Astrocyte (in vitro differentiated cells and primary cell): ENCODE data around the gene GIMAP8. TPM values are rescaled to one million over a fixed set of nuclear protein-coding genes. Genes with fewer than 3 reads are reported as not detected.

Experiments used
- DNase-seq: peaks from one replicate; pipeline ENCODE4 v3.0.0-alpha.2; 2010; ENCODE audit warnings: low read depth
- FAIRE-seq: peaks from 2 replicates; lab custom pipeline; 2011; peaks lifted over from hg19 to GRCh38; lab: Jason Lieb, UNC
- H2AFZ ChIP-seq: 2 replicates; pipeline ENCODE4 v1.6.0; 2012; ENCODE audit warnings: low read depth, low read length, inconsistent platforms
- H3K27ac ChIP-seq: 2 replicates; pipeline ENCODE4 v1.5.1; 2011; ENCODE audit warnings: low read depth, low read length, inconsistent platforms
- H3K27me3 ChIP-seq: 2 replicates; pipeline ENCODE4 v1.6.0; 2011; ENCODE audit warnings: low read length, inconsistent platforms; ENCODE audit not compliant: insufficient read depth
- H3K36me3 ChIP-seq: 2 replicates; pipeline ENCODE4 v1.5.1; 2011; ENCODE audit warnings: low read length, inconsistent platforms; ENCODE audit not compliant: insufficient read depth
- H3K4me1 ChIP-seq: 2 replicates; pipeline ENCODE4 v1.5.1; 2011; ENCODE audit warnings: low read length, inconsistent platforms; ENCODE audit not compliant: insufficient read depth
- H3K4me2 ChIP-seq: 2 replicates; pipeline ENCODE4 v1.6.0; 2012; ENCODE audit warnings: low read length, inconsistent platforms
- H3K4me3 ChIP-seq: 2 replicates; pipeline ENCODE4 v1.5.1; 2011; ENCODE audit warnings: low read depth, mild to moderate bottlenecking, low read length, inconsistent platforms; ENCODE audit not compliant: insufficient read depth
- H3K79me2 ChIP-seq: 2 replicates; pipeline ENCODE4 v1.6.0; 2012; ENCODE audit warnings: mild to moderate bottlenecking, low read length, inconsistent platforms; ENCODE audit not compliant: insufficient read depth
- H3K9ac ChIP-seq: 2 replicates; pipeline ENCODE4 v1.6.0; 2012; ENCODE audit warnings: mild to moderate bottlenecking, low read length, inconsistent platforms
- H3K9me3 ChIP-seq: 2 replicates; pipeline ENCODE4 v1.5.1; 2012; ENCODE audit warnings: low read depth, mild to moderate bottlenecking, low read length, inconsistent platforms; ENCODE audit not compliant: insufficient read depth
- H4K20me1 ChIP-seq: 2 replicates; pipeline ENCODE4 v1.6.0; 2012; ENCODE audit warnings: low read length, inconsistent platforms; ENCODE audit not compliant: insufficient read depth
- H3K27ac Mint-ChIP-seq: one replicate; pipeline ENCODE4 v1.8.0; 2021; ENCODE audit warnings: mild to moderate bottlenecking, mixed read lengths; ENCODE audit not compliant: unreplicated experiment
- H3K27me3 Mint-ChIP-seq: one replicate; pipeline ENCODE4 v1.8.0; 2021; ENCODE audit warnings: low read depth, mixed read lengths; ENCODE audit not compliant: unreplicated experiment
- H3K36me3 Mint-ChIP-seq: one replicate; pipeline ENCODE4 v1.8.0; 2021; ENCODE audit warnings: low read depth, mixed read lengths; ENCODE audit not compliant: unreplicated experiment
- H3K4me1 Mint-ChIP-seq: one replicate; pipeline ENCODE4 v1.8.0; 2021; ENCODE audit warnings: low read depth, mixed read lengths; ENCODE audit not compliant: unreplicated experiment
- H3K4me3 Mint-ChIP-seq: one replicate; pipeline ENCODE4 v1.8.0; 2021; ENCODE audit warnings: mild to moderate bottlenecking, moderate library complexity, mixed read lengths; ENCODE audit not compliant: unreplicated experiment
- H3K9me3 Mint-ChIP-seq: one replicate; pipeline ENCODE4 v1.8.0; 2021; ENCODE audit warnings: mild to moderate bottlenecking, mixed read lengths; ENCODE audit not compliant: unreplicated experiment
- EZH2 ChIP-seq: IDR thresholded peaks from 2 replicates; pipeline ENCODE4 v1.6.1; 2012; ENCODE audit warnings: mild to moderate bottlenecking, low read length, inconsistent platforms; ENCODE audit not compliant: insufficient read depth
- total RNA-seq: library from RNA; stranded (reverse); gene quantifications from 2 replicates; pipeline ENCODE4 v1.2.1, GENCODE V29; 2021
- TF ChIP-seq, protein P1 (sequence below): IDR thresholded peaks from 2 replicates; pipeline ENCODE4 v1.5.1; 2011; ENCODE audit warnings: low read depth, mild to moderate bottlenecking, inconsistent platforms, low read length, moderate library complexity; ENCODE audit not compliant: insufficient read depth

GIMAP8 gene
- total RNA-seq, 1 donor from 2014 or later: not detected

DNA sequence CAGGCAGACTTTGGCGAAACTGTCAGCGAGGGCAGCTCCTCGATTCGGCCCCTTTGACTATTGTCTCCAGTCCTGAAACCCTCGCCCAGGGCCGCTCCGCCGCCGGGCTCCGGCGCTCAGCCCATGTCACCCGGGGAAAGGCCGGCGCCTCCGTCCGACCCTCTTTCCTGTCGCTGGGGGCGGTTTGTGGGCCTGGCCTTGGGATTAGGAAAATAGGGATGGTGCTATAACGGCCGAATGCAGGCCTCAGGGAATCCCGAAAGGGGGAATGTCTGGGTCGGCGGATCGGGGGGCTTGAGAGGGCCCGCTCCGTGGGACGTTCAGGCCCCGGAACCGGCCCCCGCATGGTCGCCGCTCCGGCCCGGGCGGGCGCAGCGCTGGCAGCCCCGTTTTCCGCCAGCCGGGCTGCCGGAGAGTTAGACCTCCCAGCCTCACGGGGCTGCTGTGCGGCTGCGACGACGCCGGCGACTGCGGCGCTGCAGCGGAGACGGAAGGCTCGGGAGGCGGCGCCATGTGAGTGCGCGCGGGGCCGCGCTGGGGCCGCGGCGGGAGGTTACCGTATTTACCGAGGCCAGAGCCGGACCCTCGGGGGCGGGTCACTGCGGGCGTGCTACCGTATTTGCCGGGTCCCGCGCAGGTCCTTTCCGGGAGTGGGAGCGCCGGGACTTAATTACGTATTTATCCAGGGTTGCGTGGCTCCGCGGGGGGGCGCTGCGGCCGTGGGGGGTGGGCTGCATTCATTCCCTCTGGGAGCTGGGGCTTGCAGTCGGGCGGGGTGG is 45.4 kb upstream of the GIMAP8 start:
- peaks cover 56% of the 10 kb centered on the region for H3K4me1 Mint-ChIP-seq
- Histone ChIP-seq H3K4me1 (peaks cover 14% of the 10 kb centered on the region), H3K9ac (peak overlapping the region; percentile 88), H3K4me2 (peak overlapping the region; percentile 96), H3K4me3 (peak overlapping the region; percentile 76), H3K79me2 (no peaks in the 10 kb centered on the region), H4K20me1 (peaks cover 3% of the 10 kb centered on the region), H2AFZ (peak overlapping the region; percentile 91), H3K27me3 (no peaks in the 10 kb centered on the region), H3K27ac (peak overlapping the region; percentile 52), H3K36me3 (no peaks in the 10 kb centered on the region), H3K9me3 (no peaks in the 10 kb centered on the region)
- TF ChIP-seq, protein P1, sequence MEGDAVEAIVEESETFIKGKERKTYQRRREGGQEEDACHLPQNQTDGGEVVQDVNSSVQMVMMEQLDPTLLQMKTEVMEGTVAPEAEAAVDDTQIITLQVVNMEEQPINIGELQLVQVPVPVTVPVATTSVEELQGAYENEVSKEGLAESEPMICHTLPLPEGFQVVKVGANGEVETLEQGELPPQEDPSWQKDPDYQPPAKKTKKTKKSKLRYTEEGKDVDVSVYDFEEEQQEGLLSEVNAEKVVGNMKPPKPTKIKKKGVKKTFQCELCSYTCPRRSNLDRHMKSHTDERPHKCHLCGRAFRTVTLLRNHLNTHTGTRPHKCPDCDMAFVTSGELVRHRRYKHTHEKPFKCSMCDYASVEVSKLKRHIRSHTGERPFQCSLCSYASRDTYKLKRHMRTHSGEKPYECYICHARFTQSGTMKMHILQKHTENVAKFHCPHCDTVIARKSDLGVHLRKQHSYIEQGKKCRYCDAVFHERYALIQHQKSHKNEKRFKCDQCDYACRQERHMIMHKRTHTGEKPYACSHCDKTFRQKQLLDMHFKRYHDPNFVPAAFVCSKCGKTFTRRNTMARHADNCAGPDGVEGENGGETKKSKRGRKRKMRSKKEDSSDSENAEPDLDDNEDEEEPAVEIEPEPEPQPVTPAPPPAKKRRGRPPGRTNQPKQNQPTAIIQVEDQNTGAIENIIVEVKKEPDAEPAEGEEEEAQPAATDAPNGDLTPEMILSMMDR: peak; percentile 8
- TF ChIP-seq EZH2: no peak
- H3K27me3 Mint-ChIP-seq: no peaks in the 10 kb centered on the region
- no peak for FAIRE-seq
- peaks cover 14% of the 10 kb centered on the region for H3K36me3 Mint-ChIP-seq
- peak; percentile 85 for DNase-seq
- H3K27ac Mint-ChIP-seq: peak overlapping the region; percentile 91
- peak overlapping the region; percentile 89 for H3K4me3 Mint-ChIP-seq
- no peaks in the 10 kb centered on the region for H3K9me3 Mint-ChIP-seq

DNA sequence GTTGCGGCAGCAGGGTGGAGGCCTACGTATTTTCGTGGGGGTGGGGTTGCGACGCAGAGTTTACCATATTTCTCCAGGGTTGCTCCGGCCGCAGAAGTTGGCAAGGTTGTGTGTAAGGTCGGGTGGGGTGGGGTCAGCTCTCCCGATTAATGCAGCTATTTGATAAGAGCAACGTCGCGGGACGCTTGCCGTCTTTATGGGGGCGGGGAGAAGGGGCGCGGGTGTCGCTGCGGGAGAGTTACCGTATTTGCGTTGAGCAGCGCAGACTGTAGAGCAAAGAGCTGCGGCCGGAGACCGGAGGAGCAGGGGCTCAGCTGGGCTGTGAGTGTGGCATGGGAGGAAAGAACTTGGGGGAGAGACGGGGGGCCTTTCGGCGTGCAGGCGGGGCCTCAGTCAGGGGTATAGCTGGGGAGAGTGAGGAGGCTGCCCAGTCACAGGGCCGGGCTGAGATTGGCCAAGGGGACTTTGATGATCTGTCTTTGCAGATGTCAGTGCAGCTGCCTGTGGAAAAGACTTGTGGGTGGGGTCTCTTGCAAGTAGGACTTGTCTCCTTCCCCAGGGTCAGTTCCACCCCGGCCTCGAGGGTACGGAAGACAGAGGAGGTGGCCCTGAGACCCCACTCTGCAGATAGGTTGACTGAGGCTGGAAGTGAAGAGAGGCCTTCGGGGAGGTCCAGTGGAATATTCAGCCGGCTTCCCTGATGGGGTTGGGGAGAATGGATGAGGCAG is 44.7 kb upstream of the GIMAP8 start:
- Histone ChIP-seq H3K79me2 (no peaks in the 10 kb centered on the region), H3K27me3 (no peaks in the 10 kb centered on the region), H3K4me2 (peak overlapping the region; percentile 96), H3K4me3 (peak overlapping the region; percentile 76), H4K20me1 (no peaks in the 10 kb centered on the region), H3K9ac (peak overlapping the region; percentile 88), H3K4me1 (peaks cover 8% of the 10 kb centered on the region), H3K27ac (no peak overlapping the region), H2AFZ (peak overlapping the region; percentile 91), H3K9me3 (no peaks in the 10 kb centered on the region), H3K36me3 (no peaks in the 10 kb centered on the region)
- peaks cover 16% of the 10 kb centered on the region for H3K36me3 Mint-ChIP-seq
- no peaks in the 10 kb centered on the region for H3K9me3 Mint-ChIP-seq
- TF ChIP-seq, protein P1: no peak
- TF ChIP-seq EZH2: no peak
- no peaks in the 10 kb centered on the region for H3K27me3 Mint-ChIP-seq
- DNase-seq (peak; percentile 29), FAIRE-seq (no peak)
- H3K4me1 Mint-ChIP-seq: peaks cover 49% of the 10 kb centered on the region
- peak overlapping the region; percentile 91 for H3K27ac Mint-ChIP-seq
- H3K4me3 Mint-ChIP-seq: peak overlapping the region; percentile 89
